ENCODE measurements around the gene HMOX1. TPM values are rescaled to one million over a fixed set of nuclear protein-coding genes. Genes with fewer than 3 reads are reported as not detected.

HMOX1 gene
- total and polyA plus RNA-seq, 2 donors (not counting 3 experiments of a cell fraction or from before 2014, with no cell fraction given) = 41.1 to 69.1 TPM

GRCh38 chr22:35418731-35419130, 37.8 kb downstream of the HMOX1 start:
- Histone ChIP-seq H3K27me3 (ENCODE audit: control insufficient read depth in 2 of 2, insufficient read depth in 2 of 2, low read length in 2 of 2) (no peaks in the 10 kb centered on the region), H4K20me1 (replicated peaks; ENCODE audit: control insufficient read depth, extremely low read depth, insufficient read depth, low read length) (no peaks in the 10 kb centered on the region), H3K9ac (replicated peaks; ENCODE audit: extremely low read depth, insufficient read depth, low read length) (no peak overlapping the region), H3K4me1 (ENCODE audit: control insufficient read depth, extremely low read depth, insufficient read depth, low read length) (no peaks in the 10 kb centered on the region), H3K27ac (ENCODE audit: insufficient read depth, low read depth, low read length) (no peak overlapping the region), H3K9me1 (replicated peaks; ENCODE audit: control insufficient read depth, extremely low read depth, insufficient read depth, low read length) (no peaks in the 10 kb centered on the region), H3K79me2 (ENCODE audit: control insufficient read depth, insufficient read depth, low read length) (no peaks in the 10 kb centered on the region), H3K4me2 (ENCODE audit: insufficient read depth, low read length) (no peak overlapping the region), H3K4me3 (replicated peaks in 1 of 3; ENCODE audit: insufficient read depth in 1 of 3, low read depth in 1 of 3, low read length in 3 of 3) (no peak overlapping the region), H3K36me3 (ENCODE audit: control insufficient read depth in 2 of 2, extremely low read depth in 1 of 2, insufficient read depth in 2 of 2, low read length in 2 of 2) (peaks cover 17 to 35% of the 10 kb centered on the region in 2 experiments), H2AFZ (ENCODE audit: low read depth, low read length) (no peak overlapping the region), H3K9me3 (replicated peaks; ENCODE audit: control insufficient read depth, insufficient read depth, low read length) (no peaks in the 10 kb centered on the region)
- CTCF ChIA-PET = interaction anchor here (1.4 to 5.0 kb wide), 2 partner anchors 11 to 68 kb away, joined by 5 to 27 read pairs; no protein-coding TSS in a partner anchor
- DNase-seq (ENCODE audit: low read depth, low spot score) (no peak), FAIRE-seq (no peak)
- POLR2A ChIA-PET = no interaction called here
- BruUV-seq (replicated peaks) = no TSS peak
- dilution Hi-C loops (cut with MboI; ENCODE audit: extremely low pct_ligation_motif_present, low sequenced_read_pairs) = no loop called here
- intact Hi-C loops (cut with micrococcal nuclease) = no loop called here
- TF ChIP-seq FOS (IDR thresholded peaks at IDR 0.05; ENCODE audit: borderline replicate concordance, insufficient read depth, low read length) (no peak), MYC (IDR thresholded peaks at IDR 0.05; ENCODE audit: low read depth, low read length) (no peak)

- no peaks in the 10 kb centered on the region for H3K4me1 ChIP-seq (ENCODE audit: control insufficient read depth, extremely low read depth, insufficient read depth, low read length)
- H3K9ac ChIP-seq (replicated peaks; ENCODE audit: extremely low read depth, insufficient read depth, low read length) = no peak overlapping the region
- ChIA-PET POLR2A (no interaction called here), CTCF (interaction anchor here (1.2 to 5.0 kb wide), 3 partner anchors 10 to 162 kb away, joined by 4 to 27 read pairs (median 5); no protein-coding TSS in a partner anchor)
- intact Hi-C loops (cut with micrococcal nuclease) = no loop called here
- dilution Hi-C loops (cut with MboI; ENCODE audit: extremely low pct_ligation_motif_present, low sequenced_read_pairs) = no loop called here
- H3K9me1 ChIP-seq (replicated peaks; ENCODE audit: control insufficient read depth, extremely low read depth, insufficient read depth, low read length) = no peaks in the 10 kb centered on the region
- H3K4me3 ChIP-seq (replicated peaks in 1 of 3; ENCODE audit: insufficient read depth in 1 of 3, low read depth in 1 of 3, low read length in 3 of 3) = no peak overlapping the region
- H2AFZ ChIP-seq (ENCODE audit: low read depth, low read length) = no peak overlapping the region
- no peak overlapping the region for H3K4me2 ChIP-seq (ENCODE audit: insufficient read depth, low read length)
- no peaks in the 10 kb centered on the region for H3K27me3 ChIP-seq (ENCODE audit: control insufficient read depth in 2 of 2, insufficient read depth in 2 of 2, low read length in 2 of 2)
- DNase-seq (ENCODE audit: low read depth, low spot score) = no peak
- no peaks in the 10 kb centered on the region for H4K20me1 ChIP-seq (replicated peaks; ENCODE audit: control insufficient read depth, extremely low read depth, insufficient read depth, low read length)
- FAIRE-seq = no peak
- H3K79me2 ChIP-seq (ENCODE audit: control insufficient read depth, insufficient read depth, low read length) = no peaks in the 10 kb centered on the region
- TF ChIP-seq POLR2A (IDR thresholded peaks at IDR 0.05; ENCODE audit: low read depth, low read length) = no peak
- H3K9me3 ChIP-seq (replicated peaks; ENCODE audit: control insufficient read depth, insufficient read depth, low read length) = no peaks in the 10 kb centered on the region
- H3K27ac ChIP-seq (ENCODE audit: insufficient read depth, low read depth, low read length) = no peak overlapping the region
- BruUV-seq (replicated peaks) = no TSS peak
- H3K36me3 ChIP-seq (ENCODE audit: control insufficient read depth in 2 of 2, extremely low read depth in 1 of 2, insufficient read depth in 2 of 2, low read length in 2 of 2) = peaks cover 13 to 38% of the 10 kb centered on the region in 2 experiments
Measured at GRCh38 chr22:35419756-35420155, 38.9 kb downstream of the HMOX1 start.

Data from endothelial cell of umbilical vein (primary cell).